ENCODE data around the gene TRAF6. TPM values are rescaled to one million over a fixed set of nuclear protein-coding genes. Genes with fewer than 3 reads are reported as not detected.

TRAF6 gene, protein sequence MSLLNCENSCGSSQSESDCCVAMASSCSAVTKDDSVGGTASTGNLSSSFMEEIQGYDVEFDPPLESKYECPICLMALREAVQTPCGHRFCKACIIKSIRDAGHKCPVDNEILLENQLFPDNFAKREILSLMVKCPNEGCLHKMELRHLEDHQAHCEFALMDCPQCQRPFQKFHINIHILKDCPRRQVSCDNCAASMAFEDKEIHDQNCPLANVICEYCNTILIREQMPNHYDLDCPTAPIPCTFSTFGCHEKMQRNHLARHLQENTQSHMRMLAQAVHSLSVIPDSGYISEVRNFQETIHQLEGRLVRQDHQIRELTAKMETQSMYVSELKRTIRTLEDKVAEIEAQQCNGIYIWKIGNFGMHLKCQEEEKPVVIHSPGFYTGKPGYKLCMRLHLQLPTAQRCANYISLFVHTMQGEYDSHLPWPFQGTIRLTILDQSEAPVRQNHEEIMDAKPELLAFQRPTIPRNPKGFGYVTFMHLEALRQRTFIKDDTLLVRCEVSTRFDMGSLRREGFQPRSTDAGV
- 6.7 to 8.1 TPM (median 7.8 TPM) in 5 replicates for total RNA-seq (2022; extraction: Qiagen RNA extraction; ENCODE audit: low read depth)

DNA sequence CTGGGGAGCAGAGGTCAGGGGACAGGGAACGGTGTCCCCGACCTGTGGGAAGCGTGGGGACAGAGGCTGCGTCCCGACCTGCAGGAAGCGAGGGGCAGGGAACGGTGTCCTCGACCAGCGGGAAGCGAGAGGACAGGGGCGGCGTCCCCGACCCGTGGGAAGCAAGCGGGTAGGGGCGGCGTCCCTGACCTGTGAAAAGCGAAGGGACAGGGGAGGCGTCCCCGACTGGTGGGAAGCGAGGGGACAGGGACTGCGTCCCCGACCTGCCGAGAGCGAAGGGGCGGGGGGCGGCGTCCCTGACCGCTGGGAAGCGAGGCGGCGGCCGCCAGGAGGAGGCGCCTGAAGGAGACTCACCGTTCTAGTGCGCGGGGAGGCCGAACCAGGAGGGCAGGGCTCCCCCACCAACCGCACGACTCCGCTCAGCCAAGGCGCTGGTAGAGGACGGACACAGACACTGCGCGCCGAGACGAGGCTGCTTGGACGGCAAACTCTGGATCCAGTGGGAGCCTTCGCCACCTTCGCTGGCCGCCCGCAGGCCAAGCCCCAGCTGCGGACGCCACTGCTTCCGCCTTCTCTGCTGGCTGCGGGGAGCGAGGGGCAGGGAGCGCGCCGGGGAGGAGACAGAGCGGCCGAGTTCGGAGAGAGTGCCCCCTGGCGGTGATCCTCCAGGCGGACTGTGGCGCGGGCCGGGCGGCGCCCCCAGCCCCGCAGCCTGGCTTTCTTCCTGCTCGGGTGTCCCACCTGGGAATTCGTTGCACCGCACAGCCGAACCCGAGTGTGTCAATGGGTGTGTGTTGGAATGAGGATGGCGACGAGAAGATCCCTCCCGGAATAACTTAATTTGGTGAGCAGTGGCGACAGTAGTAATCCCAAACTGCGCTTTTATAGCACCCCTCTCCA lies at the start of gene TRAF6:
Gene TRAF6, minus strand, starts transcription at position 579 of the 900 bp plus-strand sequence. CDS start 8,757 bp downstream, outside the sequence.

Other genes starting within 250 kb of the TRAF6 start
- 37.0 to 57.4 TPM (median 55.8 TPM) in 5 replicates for gene COMMD9, start 220.8 kb downstream of the TRAF6 start, total RNA-seq (2022; extraction: Qiagen RNA extraction; ENCODE audit: low read depth)
- 9.2 to 12.8 TPM (median 12.0 TPM) in 5 replicates for gene PRR5L, start 214.0 kb downstream of the TRAF6 start, total RNA-seq (2022; extraction: Qiagen RNA extraction; ENCODE audit: low read depth)
- 0.01 to 0.48 TPM (median 0.27 TPM) in 5 replicates for gene RAG1, start 57.7 kb upstream of the TRAF6 start, total RNA-seq (2022; extraction: Qiagen RNA extraction; ENCODE audit: low read depth)
- 15.8 to 18.3 TPM (median 17.5 TPM) in 5 replicates for gene IFTAP, start 84.2 kb upstream of the TRAF6 start, total RNA-seq (2022; extraction: Qiagen RNA extraction; ENCODE audit: low read depth)
- not detected in 5 replicates for gene RAG2, start 88.0 kb upstream of the TRAF6 start, total RNA-seq (2022; extraction: Qiagen RNA extraction; ENCODE audit: low read depth)